HUES6 (cell line): ENCODE data around the gene CACNA1C.

Experiments used
- H3K27ac ChIP-seq: 2 replicates; pipeline ENCODE4 v1.7.0; 2013; ENCODE audit warnings: low read depth, mild to moderate bottlenecking, low read length, inconsistent platforms
- H3K27me3 ChIP-seq: 2 replicates; pipeline ENCODE4 v1.6.1; 2013; ENCODE audit warnings: low read length; ENCODE audit not compliant: control insufficient read depth, insufficient read depth
- H3K36me3 ChIP-seq: 2 replicates; pipeline ENCODE4 v1.6.1; 2013; ENCODE audit warnings: low read length; ENCODE audit not compliant: control insufficient read depth, insufficient read depth
- H3K4me1 ChIP-seq: 2 replicates; pipeline ENCODE4 v1.6.1; 2013; ENCODE audit warnings: low read length; ENCODE audit not compliant: control insufficient read depth, insufficient read depth
- H3K4me3 ChIP-seq: 2 replicates; pipeline ENCODE4 v1.5.1; 2013; ENCODE audit warnings: low read depth, low read length
- H3K9ac ChIP-seq: one replicate; pipeline ENCODE4 v1.6.1; 2013; ENCODE audit warnings: mild to moderate bottlenecking, low read length
- H3K9me3 ChIP-seq: 2 replicates; pipeline ENCODE4 v1.6.1; 2013; ENCODE audit warnings: low read depth, low read length; ENCODE audit not compliant: control insufficient read depth, insufficient read depth

Gene CACNA1C

DNA sequence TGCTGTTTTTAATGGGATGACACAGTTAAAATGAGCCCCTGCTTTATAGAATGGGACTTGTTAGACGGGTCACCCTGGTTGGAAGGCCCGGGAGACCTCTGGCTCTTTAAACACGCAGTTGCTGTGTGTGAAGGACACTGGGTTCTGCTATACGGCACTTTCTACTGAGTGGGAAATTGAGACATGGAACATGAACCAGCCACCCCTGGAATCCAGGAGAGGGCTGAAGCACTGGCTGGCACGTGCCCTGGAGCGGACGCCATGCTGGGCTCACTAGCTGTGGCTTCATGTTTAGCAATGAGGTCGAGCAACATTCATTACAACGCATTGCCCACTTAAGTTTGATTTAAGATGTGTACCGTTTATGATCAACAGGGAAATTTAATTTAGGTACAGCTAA, 23.9 kb downstream of the CACNA1C start:
- no peaks in the 10 kb centered on the region for H3K36me3 ChIP-seq
- no peak overlapping the region for H3K9ac ChIP-seq

GRCh38 chr12:2080604-2081003, 27.8 kb downstream of the CACNA1C start:
- no peak overlapping the region for H3K27ac ChIP-seq
- H3K9ac ChIP-seq, result no peak overlapping the region

More for the DNA sequence above, 23.9 kb downstream of the CACNA1C start:
- no peaks in the 10 kb centered on the region for H3K27me3 ChIP-seq
- H3K9me3 ChIP-seq, result peaks cover 4% of the 10 kb centered on the region; the same call in 1 of the 2 replicates
- no peak overlapping the region for H3K4me3 ChIP-seq
- H3K4me1 ChIP-seq, result no peaks in the 10 kb centered on the region
- H3K27ac ChIP-seq, result no peak overlapping the region

DNA sequence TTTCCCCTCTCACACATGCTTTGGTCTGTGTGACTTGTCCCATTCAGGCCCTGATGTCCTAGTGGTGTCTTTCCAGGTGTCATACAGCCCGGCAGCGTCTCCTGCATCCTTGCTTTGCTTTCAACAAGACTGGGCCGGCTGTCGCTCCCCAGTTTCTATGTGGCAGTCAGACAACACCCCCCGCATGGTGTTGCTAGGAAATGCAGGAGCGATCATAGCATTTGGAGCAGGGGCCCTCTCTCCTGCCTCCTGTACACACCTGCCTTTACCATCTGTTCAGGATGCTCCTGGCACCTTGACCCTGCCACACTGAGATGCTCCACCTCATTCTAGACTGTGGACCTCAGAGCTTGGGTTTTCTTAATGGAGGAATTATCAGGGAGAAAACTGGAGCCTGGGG, 29.5 kb downstream of the CACNA1C start:
- H3K4me3 ChIP-seq, result no peak overlapping the region
- no peaks in the 10 kb centered on the region for H3K4me1 ChIP-seq
- H3K27ac ChIP-seq, result no peak overlapping the region
- no peaks in the 10 kb centered on the region for H3K36me3 ChIP-seq
- no peak overlapping the region for H3K9ac ChIP-seq
- no peaks in the 10 kb centered on the region for H3K27me3 ChIP-seq
- H3K9me3 ChIP-seq, result peaks cover 3% of the 10 kb centered on the region; the same call in 1 of the 2 replicates

More at GRCh38 chr12:2080604-2081003, 27.8 kb downstream of the CACNA1C start:
- Histone ChIP-seq H3K27me3 (no peaks in the 10 kb centered on the region), H3K36me3 (no peaks in the 10 kb centered on the region), H3K9me3 (peaks cover 3% of the 10 kb centered on the region; the same call in 1 of the 2 replicates), H3K4me1 (no peaks in the 10 kb centered on the region), H3K4me3 (no peak overlapping the region)

DNA sequence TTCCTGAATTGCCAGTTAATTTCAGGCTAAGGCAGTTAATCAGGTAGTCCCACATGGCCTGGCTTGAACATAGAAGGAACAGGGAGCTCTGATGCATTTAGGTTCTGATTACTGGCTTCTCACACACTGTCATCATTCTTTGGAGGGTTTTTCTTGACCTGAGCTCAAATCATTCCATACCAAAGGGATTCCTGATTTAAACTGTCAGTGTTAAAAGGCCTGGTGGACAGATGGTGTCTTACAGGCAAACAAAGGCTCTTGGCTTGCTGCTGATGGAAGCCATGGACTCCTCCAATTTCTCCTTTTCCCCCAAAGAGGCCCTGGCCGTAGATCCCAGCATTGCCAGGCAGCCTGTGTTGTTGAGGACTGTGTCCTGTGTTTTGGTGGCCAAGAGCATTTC, 30.2 kb downstream of the CACNA1C start:
- H3K27ac ChIP-seq, result no peak overlapping the region
- no peaks in the 10 kb centered on the region for H3K4me1 ChIP-seq
- peaks cover 3% of the 10 kb centered on the region; the same call in 1 of the 2 replicates for H3K9me3 ChIP-seq
- no peaks in the 10 kb centered on the region for H3K36me3 ChIP-seq
- H3K4me3 ChIP-seq, result no peak overlapping the region
- H3K9ac ChIP-seq, result no peak overlapping the region
- H3K27me3 ChIP-seq, result no peaks in the 10 kb centered on the region

- Histone ChIP-seq H3K27ac (no peak overlapping the region), H3K36me3 (no peaks in the 10 kb centered on the region), H3K4me1 (no peaks in the 10 kb centered on the region), H3K4me3 (no peak overlapping the region), H3K27me3 (no peaks in the 10 kb centered on the region), H3K9ac (no peak overlapping the region), H3K9me3 (peaks cover 3% of the 10 kb centered on the region; the same call in 1 of the 2 replicates)
Measured at GRCh38 chr12:2083561-2083960, 30.8 kb downstream of the CACNA1C start.

DNA sequence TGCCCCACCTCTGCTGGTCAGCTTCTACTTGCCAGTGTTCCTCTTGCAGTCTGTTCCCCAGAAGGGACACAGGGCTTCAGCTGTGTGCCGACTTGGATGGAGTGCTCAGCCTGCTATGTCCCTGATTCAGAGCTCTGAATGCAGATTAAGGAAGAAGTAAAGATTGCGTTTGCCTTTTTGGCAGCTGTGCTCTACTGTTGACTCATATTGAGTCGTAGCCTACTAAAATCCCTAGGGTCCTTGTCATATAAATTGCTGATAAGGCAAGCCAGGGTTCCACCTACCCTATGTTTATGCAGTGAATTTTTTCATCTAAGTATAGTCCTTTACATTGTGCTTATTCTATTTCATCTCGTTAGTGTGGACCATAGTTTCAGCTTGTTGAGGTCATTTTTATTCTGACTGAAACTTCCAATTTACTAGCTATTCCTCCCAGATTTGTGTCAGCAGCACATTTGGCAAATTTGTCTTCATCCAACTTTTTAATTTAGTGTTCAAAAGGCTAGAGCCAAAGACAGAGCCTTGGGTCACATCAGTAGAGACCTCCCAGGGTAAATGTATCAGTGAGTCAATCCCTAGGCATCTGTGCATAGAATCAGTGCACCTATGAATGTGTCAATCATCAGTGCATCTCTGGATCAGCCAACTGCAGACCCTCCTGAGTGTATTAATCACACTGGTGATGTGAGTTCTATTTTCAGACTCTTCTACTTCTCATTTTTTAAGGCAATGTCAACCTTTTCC, 31.9 kb downstream of the CACNA1C start:
- Histone ChIP-seq H3K27ac (no peak overlapping the region), H3K9me3 (no peaks in the 10 kb centered on the region), H3K27me3 (no peaks in the 10 kb centered on the region), H3K4me3 (no peak overlapping the region), H3K4me1 (no peaks in the 10 kb centered on the region), H3K9ac (no peak overlapping the region), H3K36me3 (no peaks in the 10 kb centered on the region)

- H3K4me3 ChIP-seq, result no peak overlapping the region
- H3K27ac ChIP-seq, result no peak overlapping the region
- no peak overlapping the region for H3K9ac ChIP-seq
- no peaks in the 10 kb centered on the region; the same call in 1 of the 2 replicates for H3K4me1 ChIP-seq
- no peaks in the 10 kb centered on the region; the same call in 1 of the 2 replicates for H3K27me3 ChIP-seq
- H3K9me3 ChIP-seq, result 0 out of 2 replicates have a peak, but pooled peaks cover 2% of the 10 kb centered on the region
- H3K36me3 ChIP-seq, result no peaks in the 10 kb centered on the region
Measured at GRCh38 chr12:2092354-2092753, 39.6 kb downstream of the CACNA1C start.

GRCh38 chr12:2092890-2093289, 40.1 kb downstream of the CACNA1C start:
- Histone ChIP-seq H3K4me3 (no peak overlapping the region), H3K4me1 (no peaks in the 10 kb centered on the region; the same call in 1 of the 2 replicates), H3K9ac (no peak overlapping the region), H3K36me3 (no peaks in the 10 kb centered on the region), H3K27me3 (no peaks in the 10 kb centered on the region; the same call in 1 of the 2 replicates), H3K27ac (no peak overlapping the region), H3K9me3 (0 out of 2 replicates have a peak, but pooled peaks cover 2% of the 10 kb centered on the region)

GRCh38 chr12:2094597-2094996, 41.8 kb downstream of the CACNA1C start:
- no peaks in the 10 kb centered on the region; the same call in 1 of the 2 replicates for H3K27me3 ChIP-seq
- H3K9ac ChIP-seq, result no peak overlapping the region
- H3K9me3 ChIP-seq, result 0 out of 2 replicates have a peak, but pooled peaks cover 2% of the 10 kb centered on the region

GRCh38 chr12:2095878-2096277, 43.1 kb downstream of the CACNA1C start:
- Histone ChIP-seq H3K27ac (no peak overlapping the region), H3K4me1 (no peaks in the 10 kb centered on the region; the same call in 1 of the 2 replicates), H3K27me3 (no peaks in the 10 kb centered on the region; the same call in 1 of the 2 replicates), H3K36me3 (no peaks in the 10 kb centered on the region), H3K9me3 (0 out of 2 replicates have a peak, but pooled peaks cover 2% of the 10 kb centered on the region), H3K4me3 (no peak overlapping the region), H3K9ac (no peak overlapping the region)

More at GRCh38 chr12:2094597-2094996, 41.8 kb downstream of the CACNA1C start:
- Histone ChIP-seq H3K36me3 (no peaks in the 10 kb centered on the region), H3K4me3 (no peak overlapping the region), H3K4me1 (no peaks in the 10 kb centered on the region; the same call in 1 of the 2 replicates), H3K27ac (no peak overlapping the region)

DNA sequence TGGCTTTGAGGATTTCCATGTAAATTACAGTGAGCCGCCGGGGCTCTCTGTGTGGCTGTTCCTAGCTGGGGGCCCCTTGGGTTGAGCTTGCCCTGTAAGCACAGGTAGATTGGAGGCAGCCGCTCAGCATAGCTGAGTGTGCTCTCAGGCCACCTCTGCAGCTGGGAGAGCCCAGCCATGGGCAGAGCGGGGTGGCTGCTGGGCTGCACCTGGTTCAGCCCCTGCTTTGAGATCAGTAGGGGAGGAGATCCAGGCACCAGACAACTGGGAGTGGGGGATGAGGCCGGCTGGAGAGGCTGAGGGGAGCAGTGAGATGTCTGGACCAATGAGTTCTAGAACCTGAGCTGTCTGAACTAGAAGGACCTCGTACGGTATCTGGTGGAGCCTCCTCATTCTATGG, 44.8 kb downstream of the CACNA1C start:
- no peaks in the 10 kb centered on the region; the same call in 1 of the 2 replicates for H3K27me3 ChIP-seq
- no peak overlapping the region for H3K27ac ChIP-seq
- no peaks in the 10 kb centered on the region for H3K9me3 ChIP-seq
- no peaks in the 10 kb centered on the region; the same call in 1 of the 2 replicates for H3K4me1 ChIP-seq
- H3K36me3 ChIP-seq, result no peaks in the 10 kb centered on the region
- H3K9ac ChIP-seq, result no peak overlapping the region
- no peak overlapping the region for H3K4me3 ChIP-seq
